ENCODE measurements around the gene MSH2.

MSH2 gene

DNA sequence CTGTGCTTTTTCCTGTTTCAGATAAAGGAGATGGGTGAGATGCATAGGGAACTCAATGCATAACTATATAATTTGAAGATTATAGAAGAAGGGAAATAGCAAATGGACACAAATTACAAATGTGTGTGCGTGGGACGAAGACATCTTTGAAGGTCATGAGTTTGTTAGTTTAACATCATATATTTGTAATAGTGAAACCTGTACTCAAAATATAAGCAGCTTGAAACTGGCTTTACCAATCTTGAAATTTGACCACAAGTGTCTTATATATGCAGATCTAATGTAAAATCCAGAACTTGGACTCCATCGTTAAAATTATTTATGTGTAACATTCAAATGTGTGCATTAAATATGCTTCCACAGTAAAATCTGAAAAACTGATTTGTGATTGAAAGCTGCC lies 16.4 kb upstream of the MSH2 start:
- no peak for ATAC-seq

DNA sequence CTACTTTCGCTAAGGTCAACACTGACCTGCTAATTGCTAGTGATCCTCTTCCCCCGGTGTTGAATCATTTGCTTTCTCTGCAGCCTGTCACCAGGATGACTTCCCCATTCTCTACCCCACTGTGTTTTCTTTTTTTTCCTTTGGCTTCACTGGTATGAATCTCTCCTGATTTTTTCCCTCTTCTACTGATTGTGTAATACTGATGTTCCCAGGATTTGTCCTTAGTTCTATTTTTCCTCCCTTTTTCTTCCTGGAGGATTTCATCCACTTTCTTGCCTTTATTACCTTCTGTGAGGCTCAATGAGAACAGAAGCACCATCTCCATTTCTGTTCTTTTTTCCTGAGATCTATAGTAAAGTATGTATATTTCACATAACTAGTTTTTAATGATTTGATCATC lies 14.1 kb upstream of the MSH2 start:
- TF ChIP-seq ISL1 (CRISPR knock-in tag; IDR thresholded peaks at IDR 0.05) (no peak), RARB (CRISPR knock-in tag; IDR thresholded peaks at IDR 0.05) (no peak), CSDC2 (CRISPR knock-in tag; IDR thresholded peaks at IDR 0.05) (no peak), TOX (CRISPR knock-in tag; IDR thresholded peaks at IDR 0.05; ENCODE audit: borderline replicate concordance) (no peak), TCF4 (CRISPR knock-in tag; IDR thresholded peaks at IDR 0.05; ENCODE audit: borderline replicate concordance) (no peak), ARNTL (CRISPR knock-in tag; IDR thresholded peaks at IDR 0.05; ENCODE audit: borderline replicate concordance, low read depth) (no peak), BACH2 (CRISPR knock-in tag; IDR thresholded peaks at IDR 0.05; ENCODE audit: borderline replicate concordance) (no peak), OSR1 (CRISPR knock-in tag; IDR thresholded peaks at IDR 0.05) (no peak)
- TF ChIP-seq, protein P1, sequence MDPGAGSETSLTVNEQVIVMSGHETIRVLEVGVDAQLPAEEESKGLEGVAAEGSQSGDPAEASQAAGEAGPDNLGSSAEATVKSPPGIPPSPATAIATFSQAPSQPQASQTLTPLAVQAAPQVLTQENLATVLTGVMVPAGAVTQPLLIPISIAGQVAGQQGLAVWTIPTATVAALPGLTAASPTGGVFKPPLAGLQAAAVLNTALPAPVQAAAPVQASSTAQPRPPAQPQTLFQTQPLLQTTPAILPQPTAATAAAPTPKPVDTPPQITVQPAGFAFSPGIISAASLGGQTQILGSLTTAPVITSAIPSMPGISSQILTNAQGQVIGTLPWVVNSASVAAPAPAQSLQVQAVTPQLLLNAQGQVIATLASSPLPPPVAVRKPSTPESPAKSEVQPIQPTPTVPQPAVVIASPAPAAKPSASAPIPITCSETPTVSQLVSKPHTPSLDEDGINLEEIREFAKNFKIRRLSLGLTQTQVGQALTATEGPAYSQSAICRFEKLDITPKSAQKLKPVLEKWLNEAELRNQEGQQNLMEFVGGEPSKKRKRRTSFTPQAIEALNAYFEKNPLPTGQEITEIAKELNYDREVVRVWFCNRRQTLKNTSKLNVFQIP (CRISPR knock-in tag; IDR thresholded peaks at IDR 0.05; ENCODE audit: borderline replicate concordance, low read depth) = no peak
- no peak for ATAC-seq

More for the DNA sequence above, 16.4 kb upstream of the MSH2 start:
- TF ChIP-seq OSR1 (CRISPR knock-in tag; IDR thresholded peaks at IDR 0.05) (no peak), ZC3H10 (CRISPR knock-in tag; IDR thresholded peaks at IDR 0.05) (no peak), GLIS3 (CRISPR knock-in tag; IDR thresholded peaks at IDR 0.05) (no peak), ISL1 (CRISPR knock-in tag; IDR thresholded peaks at IDR 0.05) (no peak), ARNTL (CRISPR knock-in tag; IDR thresholded peaks at IDR 0.05; ENCODE audit: borderline replicate concordance, low read depth) (no peak), SNAI2 (CRISPR knock-in tag; IDR thresholded peaks at IDR 0.05) (no peak)
- TF ChIP-seq, protein P2, sequence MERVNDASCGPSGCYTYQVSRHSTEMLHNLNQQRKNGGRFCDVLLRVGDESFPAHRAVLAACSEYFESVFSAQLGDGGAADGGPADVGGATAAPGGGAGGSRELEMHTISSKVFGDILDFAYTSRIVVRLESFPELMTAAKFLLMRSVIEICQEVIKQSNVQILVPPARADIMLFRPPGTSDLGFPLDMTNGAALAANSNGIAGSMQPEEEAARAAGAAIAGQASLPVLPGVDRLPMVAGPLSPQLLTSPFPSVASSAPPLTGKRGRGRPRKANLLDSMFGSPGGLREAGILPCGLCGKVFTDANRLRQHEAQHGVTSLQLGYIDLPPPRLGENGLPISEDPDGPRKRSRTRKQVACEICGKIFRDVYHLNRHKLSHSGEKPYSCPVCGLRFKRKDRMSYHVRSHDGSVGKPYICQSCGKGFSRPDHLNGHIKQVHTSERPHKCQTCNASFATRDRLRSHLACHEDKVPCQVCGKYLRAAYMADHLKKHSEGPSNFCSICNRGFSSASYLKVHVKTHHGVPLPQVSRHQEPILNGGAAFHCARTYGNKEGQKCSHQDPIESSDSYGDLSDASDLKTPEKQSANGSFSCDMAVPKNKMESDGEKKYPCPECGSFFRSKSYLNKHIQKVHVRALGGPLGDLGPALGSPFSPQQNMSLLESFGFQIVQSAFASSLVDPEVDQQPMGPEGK (CRISPR knock-in tag; IDR thresholded peaks at IDR 0.05; ENCODE audit: borderline replicate concordance) = no peak
- TF ChIP-seq, protein P1 (CRISPR knock-in tag; IDR thresholded peaks at IDR 0.05; ENCODE audit: borderline replicate concordance, low read depth) = no peak
- TF ChIP-seq, protein P3, sequence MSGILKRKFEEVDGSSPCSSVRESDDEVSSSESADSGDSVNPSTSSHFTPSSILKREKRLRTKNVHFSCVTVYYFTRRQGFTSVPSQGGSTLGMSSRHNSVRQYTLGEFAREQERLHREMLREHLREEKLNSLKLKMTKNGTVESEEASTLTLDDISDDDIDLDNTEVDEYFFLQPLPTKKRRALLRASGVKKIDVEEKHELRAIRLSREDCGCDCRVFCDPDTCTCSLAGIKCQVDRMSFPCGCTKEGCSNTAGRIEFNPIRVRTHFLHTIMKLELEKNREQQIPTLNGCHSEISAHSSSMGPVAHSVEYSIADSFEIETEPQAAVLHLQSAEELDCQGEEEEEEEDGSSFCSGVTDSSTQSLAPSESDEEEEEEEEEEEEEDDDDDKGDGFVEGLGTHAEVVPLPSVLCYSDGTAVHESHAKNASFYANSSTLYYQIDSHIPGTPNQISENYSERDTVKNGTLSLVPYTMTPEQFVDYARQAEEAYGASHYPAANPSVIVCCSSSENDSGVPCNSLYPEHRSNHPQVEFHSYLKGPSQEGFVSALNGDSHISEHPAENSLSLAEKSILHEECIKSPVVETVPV (CRISPR knock-in tag; IDR thresholded peaks at IDR 0.05) = no peak

DNA sequence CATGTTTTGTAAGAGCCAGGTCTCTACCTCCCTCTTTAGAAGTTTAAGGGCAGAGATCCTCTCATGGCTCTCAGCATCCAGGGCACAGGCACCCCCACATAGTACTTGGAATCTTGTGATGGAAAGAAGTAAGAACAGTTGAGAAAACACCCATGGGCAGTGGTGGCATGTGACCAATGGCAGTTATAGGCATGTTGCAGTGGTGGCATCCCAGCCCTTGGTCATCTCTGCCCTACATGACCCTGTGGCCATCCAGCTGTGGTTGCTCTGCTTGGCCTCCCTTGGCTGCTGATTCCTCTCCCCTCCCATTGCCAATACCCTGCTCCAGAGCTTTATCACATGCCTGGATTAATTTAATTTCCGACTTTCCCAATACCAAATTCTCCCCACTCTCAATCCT lies 13.3 kb upstream of the MSH2 start:
- TF ChIP-seq, protein P4, sequence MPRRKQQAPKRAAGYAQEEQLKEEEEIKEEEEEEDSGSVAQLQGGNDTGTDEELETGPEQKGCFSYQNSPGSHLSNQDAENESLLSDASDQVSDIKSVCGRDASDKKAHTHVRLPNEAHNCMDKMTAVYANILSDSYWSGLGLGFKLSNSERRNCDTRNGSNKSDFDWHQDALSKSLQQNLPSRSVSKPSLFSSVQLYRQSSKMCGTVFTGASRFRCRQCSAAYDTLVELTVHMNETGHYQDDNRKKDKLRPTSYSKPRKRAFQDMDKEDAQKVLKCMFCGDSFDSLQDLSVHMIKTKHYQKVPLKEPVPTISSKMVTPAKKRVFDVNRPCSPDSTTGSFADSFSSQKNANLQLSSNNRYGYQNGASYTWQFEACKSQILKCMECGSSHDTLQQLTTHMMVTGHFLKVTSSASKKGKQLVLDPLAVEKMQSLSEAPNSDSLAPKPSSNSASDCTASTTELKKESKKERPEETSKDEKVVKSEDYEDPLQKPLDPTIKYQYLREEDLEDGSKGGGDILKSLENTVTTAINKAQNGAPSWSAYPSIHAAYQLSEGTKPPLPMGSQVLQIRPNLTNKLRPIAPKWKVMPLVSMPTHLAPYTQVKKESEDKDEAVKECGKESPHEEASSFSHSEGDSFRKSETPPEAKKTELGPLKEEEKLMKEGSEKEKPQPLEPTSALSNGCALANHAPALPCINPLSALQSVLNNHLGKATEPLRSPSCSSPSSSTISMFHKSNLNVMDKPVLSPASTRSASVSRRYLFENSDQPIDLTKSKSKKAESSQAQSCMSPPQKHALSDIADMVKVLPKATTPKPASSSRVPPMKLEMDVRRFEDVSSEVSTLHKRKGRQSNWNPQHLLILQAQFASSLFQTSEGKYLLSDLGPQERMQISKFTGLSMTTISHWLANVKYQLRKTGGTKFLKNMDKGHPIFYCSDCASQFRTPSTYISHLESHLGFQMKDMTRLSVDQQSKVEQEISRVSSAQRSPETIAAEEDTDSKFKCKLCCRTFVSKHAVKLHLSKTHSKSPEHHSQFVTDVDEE (CRISPR knock-in tag; IDR thresholded peaks at IDR 0.05) = no peak
- TF ChIP-seq, protein P3 (CRISPR knock-in tag; IDR thresholded peaks at IDR 0.05) = no peak
- TF ChIP-seq BACH2 (CRISPR knock-in tag; IDR thresholded peaks at IDR 0.05; ENCODE audit: borderline replicate concordance) = no peak
- no peak for TF ChIP-seq PPARA (CRISPR knock-in tag; IDR thresholded peaks at IDR 0.05; ENCODE audit: borderline replicate concordance)
- TF ChIP-seq ZNF8 (CRISPR knock-in tag; IDR thresholded peaks at IDR 0.05) = no peak
- no peak for TF ChIP-seq ZFP30 (CRISPR knock-in tag; IDR thresholded peaks at IDR 0.05)
- no peak for TF ChIP-seq SNAI2 (CRISPR knock-in tag; IDR thresholded peaks at IDR 0.05)
- TF ChIP-seq TOX (CRISPR knock-in tag; IDR thresholded peaks at IDR 0.05; ENCODE audit: borderline replicate concordance) = no peak
- TF ChIP-seq GLIS3 (CRISPR knock-in tag; IDR thresholded peaks at IDR 0.05) = no peak
- TF ChIP-seq, protein P2 (CRISPR knock-in tag; IDR thresholded peaks at IDR 0.05; ENCODE audit: borderline replicate concordance) = no peak
- no peak for ATAC-seq

Data from SK-N-SH treated with all-trans-retinoic acid at 6 μM for 48 hours (cell line).